Loucy (cell line): ENCODE measurements around the gene XPC.

Experiments used
- H2AFZ ChIP-seq: fragments of 200-600 bp; sonication (generic); 2 replicates; pipeline ENCODE4 v1.6.0; 2016; ENCODE audit warnings: antibody characterized with exemption, mild to moderate bottlenecking, low read length, moderate library complexity
- H3F3A ChIP-seq: fragments of 200-600 bp; 2 replicates; pipeline ENCODE4 v1.6.0; 2016; ENCODE audit warnings: antibody characterized with exemption, low read depth, mild to moderate bottlenecking
- H3K27me3 ChIP-seq: fragments of 200-600 bp; sonication (generic); 2 replicates; pipeline ENCODE4 v1.6.1; 2014; ENCODE audit warnings: low read length, mild to moderate bottlenecking; ENCODE audit not compliant: insufficient read depth, poor library complexity, severe bottlenecking
- H3K36me3 ChIP-seq: fragments of 200-600 bp; sonication (generic); 2 replicates; pipeline ENCODE4 v1.6.1; 2016; ENCODE audit warnings: low read length; ENCODE audit not compliant: insufficient read depth
- H3K4me1 ChIP-seq: fragments of 200-600 bp; sonication (generic); 2 replicates; pipeline ENCODE4 v1.5.1; 2014; ENCODE audit warnings: low read length, mild to moderate bottlenecking; ENCODE audit not compliant: insufficient read depth, poor library complexity, severe bottlenecking
- H3K4me2 ChIP-seq: fragments of 200-600 bp; sonication (generic); 2 replicates; pipeline ENCODE4 v1.6.0; 2014; ENCODE audit warnings: antibody characterized with exemption, low read length, low read depth, mild to moderate bottlenecking; ENCODE audit not compliant: poor library complexity, severe bottlenecking
- H3K4me3 ChIP-seq: fragments of 200-600 bp; sonication (generic); 2 replicates; pipeline ENCODE4 v1.5.1; 2014; ENCODE audit warnings: low read length, mild to moderate bottlenecking, mixed read lengths; ENCODE audit not compliant: poor library complexity, severe bottlenecking
- H3K79me2 ChIP-seq: fragments of 200-600 bp; sonication (generic); 2 replicates; pipeline ENCODE4 v1.6.1; 2014; ENCODE audit warnings: low read length; ENCODE audit not compliant: insufficient read depth
- H3K9ac ChIP-seq: fragments of 200-600 bp; sonication (generic); 2 replicates; pipeline ENCODE4 v1.6.0; 2014; ENCODE audit warnings: mild to moderate bottlenecking, low read depth, low read length, moderate library complexity; ENCODE audit not compliant: poor library complexity, severe bottlenecking
- H3K9me2 ChIP-seq: fragments of 200-600 bp; sonication (generic); replicated peaks from 2 replicates; pipeline ENCODE4 v1.6.1; 2016; ENCODE audit warnings: low read depth, low read length, mixed read lengths
- H3K9me3 ChIP-seq: fragments of 200-600 bp; sonication (generic); 2 replicates; pipeline ENCODE4 v1.6.1; 2014; ENCODE audit warnings: mild to moderate bottlenecking, antibody characterized with exemption, low read length, low read depth; ENCODE audit not compliant: insufficient read depth
- H4K20me1 ChIP-seq: fragments of 200-600 bp; sonication (generic); 2 replicates; pipeline ENCODE4 v1.6.0; 2014; ENCODE audit warnings: antibody characterized with exemption, low read length, mild to moderate bottlenecking; ENCODE audit not compliant: insufficient read depth, poor library complexity, severe bottlenecking
- CTCF ChIP-seq: fragments of 200-600 bp; sonication (generic); conservative IDR thresholded peaks from 2 replicates; pipeline ENCODE4 v1.5.1; 2014; ENCODE audit warnings: mild to moderate bottlenecking, antibody characterized with exemption, low read length
- EZH2phosphoT487 ChIP-seq: fragments of 200-600 bp; IDR thresholded peaks from 2 replicates; pipeline ENCODE4 v1.6.1; 2018; ENCODE audit warnings: antibody characterized with exemption, mild to moderate bottlenecking, moderate library complexity, borderline replicate concordance

The XPC gene

GRCh38 chr3:14132120-14132519, 46.3 kb downstream of the XPC start:
- no peaks in the 10 kb centered on the region for H3K9me3 ChIP-seq
- no peak for TF ChIP-seq CTCF
- no peak for TF ChIP-seq EZH2phosphoT487
- peaks cover 9% of the 10 kb centered on the region for H3K4me1 ChIP-seq
- H3K36me3 ChIP-seq, result peaks cover 55% of the 10 kb centered on the region; the same call in 1 of the 2 replicates
- H3F3A ChIP-seq, result no peaks in the 10 kb centered on the region
- peaks cover 19% of the 10 kb centered on the region; the same call in 1 of the 2 replicates for H3K79me2 ChIP-seq
- no peak overlapping the region for H3K9ac ChIP-seq
- H2AFZ ChIP-seq, result no peak overlapping the region
- no peak overlapping the region for H3K4me2 ChIP-seq
- no peaks in the 10 kb centered on the region for H3K27me3 ChIP-seq
- H3K4me3 ChIP-seq, result no peak overlapping the region
- H3K9me2 ChIP-seq, result no peaks in the 10 kb centered on the region
- peaks cover 15% of the 10 kb centered on the region for H4K20me1 ChIP-seq

- no peak overlapping the region for H3K4me3 ChIP-seq
- no peaks in the 10 kb centered on the region for H3F3A ChIP-seq
- no peaks in the 10 kb centered on the region for H3K9me3 ChIP-seq
- H3K9ac ChIP-seq, result no peak overlapping the region
- peaks cover 25% of the 10 kb centered on the region for H4K20me1 ChIP-seq
- peaks cover 29% of the 10 kb centered on the region for H3K79me2 ChIP-seq
- TF ChIP-seq CTCF, result no peak
- H3K4me2 ChIP-seq, result no peak overlapping the region
- H3K4me1 ChIP-seq, result peaks cover 19% of the 10 kb centered on the region
- H3K9me2 ChIP-seq, result no peaks in the 10 kb centered on the region
- H2AFZ ChIP-seq, result no peak overlapping the region
- peaks cover 51% of the 10 kb centered on the region; the same call in 1 of the 2 replicates for H3K36me3 ChIP-seq
- H3K27me3 ChIP-seq, result no peaks in the 10 kb centered on the region
These were observed 47.3 kb downstream of the XPC start for GRCh38 chr3:14131134-14131533.

DNA sequence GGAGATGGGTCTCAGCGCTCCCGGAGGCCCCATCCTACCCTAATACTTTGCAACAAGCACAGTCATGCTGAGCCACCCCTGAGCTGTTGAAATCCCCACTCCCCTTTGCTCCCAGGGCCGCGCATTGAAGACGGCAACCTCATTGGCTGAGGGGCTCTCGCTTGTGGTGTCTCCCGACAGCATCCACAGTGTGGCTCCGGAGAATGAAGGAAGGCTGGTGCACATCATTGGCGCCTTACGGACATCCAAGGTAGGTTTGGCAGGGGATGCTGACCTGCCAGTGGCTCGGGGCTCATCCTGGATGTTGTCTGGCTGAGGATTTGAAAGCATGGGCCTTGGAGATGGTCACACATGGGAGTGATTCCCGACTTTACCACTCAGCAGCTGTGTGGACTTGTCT, 47.7 kb downstream of the XPC start:
- no peak overlapping the region for H3K4me3 ChIP-seq
- H3F3A ChIP-seq, result no peaks in the 10 kb centered on the region
- H3K9ac ChIP-seq, result no peak overlapping the region
- no peaks in the 10 kb centered on the region for H3K27me3 ChIP-seq
- H3K4me2 ChIP-seq, result no peak overlapping the region
- H3K4me1 ChIP-seq, result peaks cover 23% of the 10 kb centered on the region
- H2AFZ ChIP-seq, result no peak overlapping the region
- H3K9me2 ChIP-seq, result no peaks in the 10 kb centered on the region
- peaks cover 33% of the 10 kb centered on the region for H3K79me2 ChIP-seq
- TF ChIP-seq CTCF (no peak), EZH2phosphoT487 (no peak)
- H4K20me1 ChIP-seq, result peaks cover 29% of the 10 kb centered on the region
- no peaks in the 10 kb centered on the region for H3K9me3 ChIP-seq
- peaks cover 48% of the 10 kb centered on the region; the same call in 1 of the 2 replicates for H3K36me3 ChIP-seq
